ENCODE measurements around the gene TMEM30B.
"Not testable (repeated sequence)": the region's sequence is repeated elsewhere in the genome, so short reads cannot be mapped to it uniquely, and the experiment has no call there.

Gene TMEM30B

GRCh38 chr14:61266436-61266835, 14.7 kb downstream of the TMEM30B start:
- no peak for DNase-seq (ENCODE audit: low read depth)

DNA sequence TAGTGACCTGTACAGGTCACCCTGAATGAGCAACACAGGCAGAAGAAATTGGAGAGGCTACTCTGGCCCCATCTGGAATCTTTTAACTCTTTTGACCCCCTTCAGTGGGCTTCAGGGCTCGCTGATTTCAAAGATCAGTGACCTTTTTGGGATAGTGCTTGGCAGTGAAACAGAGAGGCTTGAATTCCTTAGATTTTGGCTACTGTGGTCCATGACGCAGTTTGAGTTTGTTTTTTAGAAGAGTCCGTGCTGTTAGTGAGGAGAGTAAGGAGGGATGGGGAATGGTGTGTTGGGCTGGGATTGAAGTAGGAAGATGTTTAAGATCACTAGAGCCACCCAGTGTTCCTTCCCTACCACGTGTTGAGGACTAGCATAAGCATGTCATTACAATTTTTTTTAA, 16.5 kb downstream of the TMEM30B start:
- no peak for DNase-seq (ENCODE audit: low read depth)

DNA sequence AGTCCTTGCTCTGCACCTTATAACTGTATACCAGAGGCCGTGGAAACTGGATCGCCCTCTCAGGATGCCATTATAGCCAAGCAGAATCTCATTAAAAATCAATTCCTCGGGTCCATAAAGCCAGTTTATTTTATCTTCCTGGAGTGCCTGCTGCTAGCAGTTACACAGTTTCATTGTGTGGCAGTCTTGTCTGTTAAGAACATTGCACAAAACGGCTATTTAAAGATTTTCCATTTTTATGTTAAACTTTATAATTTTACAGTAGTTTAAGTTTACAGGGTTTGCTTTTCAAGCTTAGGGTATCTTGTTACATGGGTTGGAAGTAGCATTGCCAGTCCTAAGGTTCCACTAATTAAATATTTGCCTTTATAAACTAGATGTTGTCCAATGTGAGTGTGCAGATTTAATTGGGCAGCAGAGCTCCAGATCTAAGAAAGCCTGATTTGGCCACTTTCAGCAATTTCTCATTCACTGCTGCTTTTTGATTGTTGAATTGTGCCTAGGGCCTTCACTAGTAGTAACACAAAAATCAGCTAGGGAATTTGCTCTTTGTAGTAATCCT, 17.0 kb downstream of the TMEM30B start:
- DNase-seq (ENCODE audit: low read depth) = no peak

GRCh38 chr14:61262082-61262481, 19.1 kb downstream of the TMEM30B start:
- no peak for DNase-seq (ENCODE audit: low read depth)

GRCh38 chr14:61260939-61261776, 20.0 kb downstream of the TMEM30B start:
- peak; percentile 52 for DNase-seq (ENCODE audit: low read depth)

- DNase-seq (ENCODE audit: low read depth) = peak; percentile 65
Measured at GRCh38 chr14:61258985-61259384, 22.2 kb downstream of the TMEM30B start.

DNA sequence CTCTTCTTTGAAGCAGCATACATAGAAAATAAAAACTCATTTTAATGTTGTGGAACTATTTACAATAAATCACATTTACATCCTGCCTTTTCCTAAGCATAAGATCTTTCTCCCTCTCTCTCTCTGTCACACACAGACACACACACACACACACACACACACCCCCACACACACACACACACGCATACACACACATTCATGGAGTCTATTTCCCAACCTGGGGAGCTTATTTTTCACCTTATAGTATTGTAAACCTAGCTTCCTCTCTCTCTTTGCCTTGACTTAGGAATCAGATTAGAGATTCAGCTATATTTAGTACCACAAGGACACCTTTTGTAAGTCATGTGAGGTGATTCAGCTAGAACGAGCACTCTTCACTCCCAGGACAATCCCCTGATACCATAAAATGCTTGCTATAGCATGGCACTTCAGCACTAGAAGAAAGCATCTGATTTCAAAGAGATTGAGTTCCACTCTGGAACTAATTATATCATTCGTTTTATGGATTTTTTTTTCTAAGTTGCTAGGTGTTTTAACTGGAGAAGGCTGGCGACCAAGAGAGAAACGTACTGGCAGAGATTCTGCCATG, 23.6 kb downstream of the TMEM30B start:
- no peak for DNase-seq (ENCODE audit: low read depth)

DNA sequence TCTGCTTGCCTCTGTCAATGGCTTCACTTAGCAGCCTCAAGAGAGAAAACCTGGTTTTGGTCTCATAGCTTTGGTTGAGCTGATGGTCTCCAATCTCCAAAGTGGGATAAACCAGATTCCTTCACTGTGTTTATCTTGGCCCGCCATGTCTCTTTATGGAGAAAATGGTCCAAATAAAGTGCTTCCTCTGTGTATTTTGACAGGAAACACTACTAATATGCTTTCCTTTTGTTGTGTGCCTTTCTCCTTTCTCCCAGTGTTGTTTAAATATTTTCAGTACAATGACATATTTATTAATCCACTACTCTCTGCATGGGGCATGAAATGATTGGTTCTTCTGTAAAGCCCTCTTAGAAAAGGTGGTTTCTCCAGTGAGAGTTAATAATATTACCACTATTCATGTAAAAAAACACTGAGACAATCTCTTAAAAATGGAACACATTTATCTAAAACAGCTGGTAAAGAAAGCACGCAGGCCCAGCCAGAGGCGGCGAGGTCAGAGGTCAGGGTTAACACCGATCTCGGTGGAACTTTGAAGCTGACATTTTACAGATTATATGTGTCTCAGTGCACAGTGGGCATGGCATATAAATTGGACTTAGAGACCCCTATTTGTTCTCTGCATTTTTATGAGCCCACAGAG, 24.2 kb downstream of the TMEM30B start:
- DNase-seq (ENCODE audit: low read depth) = no peak

DNA sequence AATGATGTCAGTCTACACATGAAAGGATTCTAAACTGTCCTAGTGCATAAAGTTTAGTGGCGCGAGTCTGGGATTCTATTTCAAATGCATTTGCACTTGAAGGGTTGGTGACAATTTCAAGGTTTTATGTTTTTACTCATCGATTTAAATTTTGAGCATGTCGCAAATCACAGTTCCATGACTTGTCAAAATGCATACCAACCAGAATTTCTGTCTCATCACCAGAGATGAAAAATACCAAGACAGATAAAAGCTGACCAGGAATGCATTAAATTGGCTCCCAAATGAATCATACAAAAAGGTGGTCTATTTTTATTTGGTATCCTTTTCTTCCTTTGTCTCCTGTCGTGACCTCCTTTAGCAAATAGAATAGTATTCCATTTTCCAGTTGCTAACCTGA, 25.2 kb downstream of the TMEM30B start:
- no peak for DNase-seq (ENCODE audit: low read depth)

GRCh38 chr14:61254808-61255526, 26.2 kb downstream of the TMEM30B start:
- no peak for DNase-seq (ENCODE audit: low read depth)

DNA sequence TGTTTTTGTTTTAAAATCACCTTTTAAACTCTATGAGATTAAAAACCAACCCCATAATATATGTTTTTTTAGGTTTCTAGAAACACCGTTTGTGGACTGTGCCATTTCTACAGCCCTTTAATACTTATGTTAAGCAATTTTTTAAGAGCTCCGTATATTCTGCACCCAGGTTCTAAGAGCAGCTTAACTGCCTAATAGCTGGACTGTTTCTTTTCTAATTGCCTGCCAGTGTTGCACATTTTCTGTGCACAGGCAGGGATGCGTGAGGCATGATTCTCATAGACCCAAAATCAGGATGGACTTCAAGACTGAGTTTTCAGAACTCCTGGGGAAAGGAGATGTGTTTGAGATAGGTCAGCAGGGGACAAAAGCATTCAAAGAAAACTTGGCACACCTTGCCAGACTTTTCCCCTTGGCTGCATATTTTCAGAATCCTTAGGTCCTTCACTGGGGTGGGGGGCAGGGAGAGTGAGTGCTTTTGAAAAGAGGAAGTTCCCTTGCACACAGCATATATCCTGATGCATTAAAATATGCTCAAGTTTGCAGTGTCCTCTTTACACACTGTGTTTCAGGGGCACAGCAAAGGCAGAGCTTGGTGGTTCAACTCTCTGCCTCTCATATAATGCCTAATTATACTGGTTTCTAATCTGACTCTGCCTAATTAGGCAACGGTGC, 27.9 kb downstream of the TMEM30B start:
- DNase-seq (ENCODE audit: low read depth) = no peak

DNA sequence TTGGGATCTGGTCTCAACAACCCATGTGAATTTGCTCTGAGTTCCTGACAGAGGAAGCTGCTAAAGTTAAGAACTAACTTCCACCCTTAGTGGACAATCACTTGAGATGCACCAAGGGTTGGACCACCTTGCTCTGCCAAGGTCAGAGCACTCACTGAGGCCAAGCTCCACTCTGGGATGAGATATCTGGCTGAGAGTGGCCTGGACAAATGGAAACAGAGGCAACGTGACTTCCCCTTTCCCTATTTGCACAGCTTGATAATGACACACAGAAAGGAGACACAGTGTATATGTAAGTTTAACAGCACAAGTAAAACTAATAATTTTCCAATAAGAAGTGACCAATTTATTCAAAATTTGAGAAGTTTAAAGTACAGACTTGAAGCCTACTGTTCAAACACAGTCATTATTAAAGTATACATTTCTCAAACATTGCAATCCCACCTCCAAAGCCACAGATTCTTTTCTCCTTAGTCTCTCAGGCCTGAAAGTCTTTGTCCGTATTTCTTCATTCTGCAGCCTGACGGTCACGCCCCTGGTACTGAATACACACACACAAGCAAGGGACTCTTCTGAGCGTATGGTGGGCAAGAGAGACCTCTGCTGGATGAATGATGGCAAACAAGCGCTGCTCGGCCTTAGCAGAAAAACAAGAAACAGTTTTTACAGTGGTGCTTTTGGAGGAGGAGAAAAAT, 28.6 kb downstream of the TMEM30B start:
- peak; percentile 87 for DNase-seq (ENCODE audit: low read depth)

GRCh38 chr14:61250063-61250462, 31.1 kb downstream of the TMEM30B start:
- DNase-seq (ENCODE audit: low read depth) = no peak

DNA sequence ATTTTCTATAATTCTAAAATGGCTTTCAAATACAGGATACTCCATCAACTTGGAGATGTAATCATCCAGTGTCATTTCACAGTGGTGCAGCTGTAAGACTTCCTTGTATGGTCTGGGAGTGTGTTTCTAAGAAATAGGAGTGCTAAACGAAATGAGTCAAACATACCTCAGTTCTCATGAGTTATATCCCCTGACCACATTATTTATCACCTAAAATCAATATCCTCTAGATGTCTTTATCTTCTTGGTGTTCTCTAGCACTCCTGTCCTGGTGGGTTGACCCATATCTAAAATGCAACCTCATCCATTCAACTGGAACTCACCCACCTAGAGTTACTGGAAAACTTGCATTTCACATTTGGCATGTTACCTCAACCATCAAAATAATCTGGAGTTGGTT, 33.2 kb downstream of the TMEM30B start:
- no peak for DNase-seq (ENCODE audit: low read depth)

- no peak for DNase-seq (ENCODE audit: low read depth)
Measured at GRCh38 chr14:61246721-61247120, 34.4 kb downstream of the TMEM30B start.

DNA sequence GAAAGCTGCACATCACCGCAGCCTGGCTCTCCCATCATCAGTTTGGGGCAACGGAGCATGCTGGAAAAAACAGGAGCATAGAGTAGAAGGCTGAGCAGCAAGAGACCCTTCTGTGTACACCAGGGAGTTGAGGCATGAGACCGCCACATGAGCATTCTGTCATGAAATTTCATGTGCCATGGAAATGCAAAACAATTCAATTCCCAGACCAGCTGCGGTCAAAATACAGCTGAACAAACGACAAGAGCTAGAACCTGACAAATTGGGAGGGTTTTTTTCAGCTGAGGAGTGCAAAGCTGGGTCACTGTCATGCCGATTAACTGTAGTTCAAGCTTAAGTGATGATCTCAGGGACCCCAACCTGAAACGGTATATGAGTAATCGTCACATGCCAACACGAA, 37.1 kb downstream of the TMEM30B start:
- no peak for DNase-seq (ENCODE audit: low read depth)

DNA sequence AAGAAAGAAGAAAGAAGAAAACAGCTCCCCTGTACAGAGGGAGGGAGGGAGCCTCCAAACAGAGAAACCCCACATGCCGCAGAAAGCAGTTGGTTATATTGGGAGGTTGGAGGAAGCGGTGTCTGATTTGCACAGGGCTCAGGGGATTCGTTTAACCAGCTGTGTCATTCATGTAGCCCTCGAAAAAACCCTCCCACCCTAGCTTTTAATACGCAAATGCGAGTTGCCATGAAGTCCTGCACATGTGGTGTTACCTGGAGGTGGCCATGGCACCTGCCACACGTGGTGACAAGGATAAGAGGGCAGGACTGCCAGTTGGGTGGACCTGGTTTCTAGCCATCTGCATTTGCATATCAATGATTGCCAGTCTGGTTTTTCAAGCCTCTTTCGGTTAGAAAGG, 40.9 kb downstream of the TMEM30B start:
- DNase-seq (ENCODE audit: low read depth) = no peak

DNA sequence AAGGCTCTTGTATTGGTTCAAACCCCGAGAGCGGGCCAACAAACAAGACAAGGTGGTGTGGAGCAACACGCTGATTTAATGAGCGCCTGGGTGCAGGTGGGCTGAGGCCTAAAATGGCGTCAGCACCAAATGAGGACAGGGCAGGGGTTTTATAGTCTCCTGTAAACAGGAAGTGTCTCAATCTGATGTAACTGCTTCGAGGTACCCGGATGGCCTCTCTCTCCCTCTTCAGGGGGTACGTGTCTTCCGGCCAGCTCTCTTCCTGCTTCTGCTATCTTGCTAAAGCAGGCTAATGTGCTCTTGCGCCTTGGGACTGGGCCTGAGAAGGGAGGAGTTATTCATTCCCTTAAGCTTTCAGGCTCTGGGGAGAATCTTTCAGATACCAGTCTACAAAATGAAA, 41.9 kb downstream of the TMEM30B start:
- DNase-seq (ENCODE audit: low read depth) = not testable (repeated sequence)

GRCh38 chr14:61238611-61239245, 42.4 kb downstream of the TMEM30B start:
- DNase-seq (ENCODE audit: low read depth) = no peak

DNA sequence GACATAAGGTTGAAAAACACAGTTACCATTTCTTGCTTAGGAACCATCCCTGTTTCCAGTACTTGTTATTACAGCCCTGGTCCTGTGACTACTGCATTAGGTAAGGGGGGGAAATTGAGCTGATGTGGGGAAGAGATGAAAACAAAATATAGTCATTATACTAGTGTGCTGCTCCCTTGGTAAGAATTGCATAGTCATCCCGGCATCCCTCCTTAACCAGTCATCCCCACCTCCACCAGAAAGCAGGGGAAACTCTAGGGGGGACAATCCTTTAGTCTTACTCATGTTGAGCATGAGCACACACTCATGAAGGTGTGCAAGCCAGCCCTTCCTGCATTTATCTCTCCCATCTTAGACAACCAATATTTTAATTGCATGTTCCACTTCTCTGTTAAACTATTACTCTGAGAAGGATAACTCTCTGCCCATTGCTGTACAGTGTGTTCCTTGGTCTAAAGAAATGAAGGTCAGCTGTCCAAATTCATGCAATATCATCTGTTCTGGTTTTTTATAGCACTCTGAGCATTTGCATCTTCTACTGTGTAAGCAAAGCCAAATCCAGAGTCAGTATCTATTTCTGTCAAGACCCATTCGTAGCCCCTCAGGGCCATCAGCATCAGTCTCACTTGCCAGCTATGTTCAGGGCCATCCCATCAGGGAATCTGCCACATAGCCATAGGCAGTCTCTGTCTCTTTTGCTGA, 46.8 kb downstream of the TMEM30B start:
- DNase-seq (ENCODE audit: low read depth) = no peak

Data from GM04503 (cell line).